GM10847 (cell line): Measurements from ENCODE around the gene SLC10A7.

Experiments used
- POLR2A ChIP-seq: IDR thresholded peaks from 2 replicates; pipeline ENCODE4 v1.6.1; 2011; ENCODE audit not compliant: insufficient read length; ENCODE audit errors: extremely low read depth

SLC10A7 gene

GRCh38 chr4:146247356-146247755, 274.4 kb downstream of the SLC10A7 start:
- TF ChIP-seq POLR2A = no peak

GRCh38 chr4:146246381-146246780, 275.4 kb downstream of the SLC10A7 start:
- TF ChIP-seq POLR2A = no peak

- TF ChIP-seq POLR2A = no peak
Measured at GRCh38 chr4:146245850-146246249, 275.9 kb downstream of the SLC10A7 start.

- no peak for TF ChIP-seq POLR2A
Measured at GRCh38 chr4:146245246-146245645, 276.5 kb downstream of the SLC10A7 start.

- TF ChIP-seq POLR2A = no peak
Measured at GRCh38 chr4:146244496-146244895, 277.2 kb downstream of the SLC10A7 start.

GRCh38 chr4:146243883-146244277, 277.9 kb downstream of the SLC10A7 start:
- TF ChIP-seq POLR2A = no peak

- TF ChIP-seq POLR2A = no peak
Measured at GRCh38 chr4:146243141-146243882, 278.4 kb downstream of the SLC10A7 start.

- no peak for TF ChIP-seq POLR2A
Measured at GRCh38 chr4:146238107-146238506, 283.6 kb downstream of the SLC10A7 start.

- no peak for TF ChIP-seq POLR2A
Measured at GRCh38 chr4:146237092-146237491, 284.6 kb downstream of the SLC10A7 start.

GRCh38 chr4:146236216-146236615, 285.5 kb downstream of the SLC10A7 start:
- TF ChIP-seq POLR2A = no peak

GRCh38 chr4:146235654-146236177, 286.0 kb downstream of the SLC10A7 start:
- TF ChIP-seq POLR2A = no peak

GRCh38 chr4:146232131-146232722, 289.5 kb downstream of the SLC10A7 start:
- no peak for TF ChIP-seq POLR2A

GRCh38 chr4:146229406-146229805, 292.3 kb downstream of the SLC10A7 start:
- TF ChIP-seq POLR2A = no peak

- no peak for TF ChIP-seq POLR2A
Measured at GRCh38 chr4:146224326-146224966, 297.3 kb downstream of the SLC10A7 start.

GRCh38 chr4:146222313-146222712, 299.4 kb downstream of the SLC10A7 start:
- TF ChIP-seq POLR2A = no peak

- TF ChIP-seq POLR2A = no peak
Measured at GRCh38 chr4:146214238-146214637, 307.5 kb downstream of the SLC10A7 start, which contains the start of gene REELD1. Gene REELD1 (plus strand): TSS chr4:146214538. CDS start chr4:146216953, 2,415 bp downstream.
